Liver (tissue), 9 donors: ENCODE measurements around the gene SLC6A17. TPM values are rescaled to one million over a fixed set of nuclear protein-coding genes. Genes with fewer than 3 reads are reported as not detected.

Experiments
- DNase-seq: peaks from one replicate; pipeline ENCODE4 v3.0.0-alpha.2; 2017; ENCODE audit warnings: low spot score
- H3K27ac ChIP-seq, 2 donors: one replicate each; pipeline ENCODE4 v1.7.0; 2013; ENCODE audit warnings: inconsistent platforms in 2 of 2, low read length in 2 of 2, control low read depth in 1 of 2, low read depth in 1 of 2, mild to moderate bottlenecking in 1 of 2
- H3K27me3 ChIP-seq, 4 donors: one replicate each; pipeline versions ENCODE4 v1.6.1 to v1.7.0; 2013; ENCODE audit warnings: low read length in 3 of 4, inconsistent platforms in 1 of 4, mild to moderate bottlenecking in 1 of 4, moderate library complexity in 1 of 4; ENCODE audit not compliant: control insufficient read depth in 4 of 4, insufficient read depth in 4 of 4
- H3K36me3 ChIP-seq, 4 donors: one replicate each; pipeline versions ENCODE4 v1.6.1 to v1.7.0; 2013; ENCODE audit warnings: low read length in 3 of 4, mild to moderate bottlenecking in 3 of 4, low read depth in 1 of 4, moderate library complexity in 1 of 4; ENCODE audit not compliant: control insufficient read depth in 4 of 4, insufficient read depth in 3 of 4
- H3K4me1 ChIP-seq, 4 donors: one replicate each; pipeline versions ENCODE4 v1.6.1 to v1.7.0; 2013; ENCODE audit warnings: low read length in 3 of 4, mild to moderate bottlenecking in 3 of 4, moderate library complexity in 1 of 4; ENCODE audit not compliant: control insufficient read depth in 4 of 4, insufficient read depth in 4 of 4
- H3K4me3 ChIP-seq, 3 donors: one replicate each; pipeline versions ENCODE4 v1.6.1 to v1.7.0; 2013; ENCODE audit warnings: low read length in 3 of 3, control low read depth in 1 of 3, low read depth in 1 of 3, mild to moderate bottlenecking in 1 of 3
- H3K9ac ChIP-seq, 2 donors: one replicate each; pipeline ENCODE4 v1.7.0; 2013; ENCODE audit warnings: low read length in 2 of 2, mild to moderate bottlenecking in 2 of 2, moderate library complexity in 2 of 2, control low read depth in 1 of 2, low read depth in 1 of 2
- H3K9me3 ChIP-seq, 4 donors: one replicate each; pipeline versions ENCODE4 v1.6.1 to v1.7.0; 2013; ENCODE audit warnings: low read length in 3 of 4; ENCODE audit not compliant: control insufficient read depth in 4 of 4
- ATF3 ChIP-seq: IDR thresholded peaks from 2 replicates; pipeline ENCODE4 v1.6.1; 2016; ENCODE audit warnings: antibody characterized with exemption
- EGR1 ChIP-seq, 2 donors: IDR thresholded peaks; 2 replicates each; pipeline ENCODE4 v1.6.1; 2016 to 2018; ENCODE audit warnings: antibody characterized with exemption in 2 of 2, low read depth in 2 of 2
- FOXA1 ChIP-seq: IDR thresholded peaks from 2 replicates; pipeline ENCODE4 v1.6.1; 2016; ENCODE audit warnings: antibody characterized with exemption
- FOXA2 ChIP-seq: IDR thresholded peaks from 2 replicates; pipeline ENCODE4 v1.6.1; 2016; ENCODE audit warnings: antibody characterized with exemption
- GABPA ChIP-seq, 2 donors: IDR thresholded peaks in 1 of 2; conservative IDR thresholded peaks in 1 of 2; 2 replicates each; pipeline ENCODE4 v1.6.1; 2016; ENCODE audit warnings: antibody characterized with exemption in 2 of 2, mild to moderate bottlenecking in 1 of 2, moderate library complexity in 1 of 2
- HNF4A ChIP-seq, 2 donors: conservative IDR thresholded peaks; 2 replicates each; pipeline ENCODE4 v1.6.1; 2016; ENCODE audit warnings: antibody characterized with exemption in 2 of 2, mild to moderate bottlenecking in 2 of 2
- HNF4G ChIP-seq: IDR thresholded peaks from 2 replicates; pipeline ENCODE4 v1.6.1; 2016; ENCODE audit warnings: antibody characterized with exemption
- JUND ChIP-seq, 2 donors: IDR thresholded peaks; 2 replicates each; pipeline ENCODE4 v1.6.1; 2016; ENCODE audit warnings: antibody characterized with exemption in 2 of 2
- NR2F2 ChIP-seq: IDR thresholded peaks from 2 replicates; pipeline ENCODE4 v1.6.1; 2016; ENCODE audit warnings: antibody characterized with exemption
- RAD21 ChIP-seq, 2 donors: IDR thresholded peaks; 2 replicates each; pipeline ENCODE4 v1.6.1; 2016; ENCODE audit warnings: antibody characterized with exemption in 2 of 2, mild to moderate bottlenecking in 2 of 2
- RXRA ChIP-seq, 2 donors: IDR thresholded peaks; 2 replicates each; pipeline ENCODE4 v1.6.1; 2017 to 2018; ENCODE audit warnings: antibody characterized with exemption in 2 of 2, mild to moderate bottlenecking in 1 of 2
- SP1 ChIP-seq: IDR thresholded peaks from 2 replicates; pipeline ENCODE4 v1.6.1; 2018; ENCODE audit warnings: antibody characterized with exemption, mild to moderate bottlenecking
- TAF1 ChIP-seq: conservative IDR thresholded peaks from 2 replicates; pipeline ENCODE4 v1.6.1; 2016; ENCODE audit warnings: antibody characterized with exemption, mild to moderate bottlenecking
- YY1 ChIP-seq: IDR thresholded peaks from 2 replicates; pipeline ENCODE4 v1.6.1; 2016; ENCODE audit warnings: antibody characterized with exemption, mild to moderate bottlenecking
- ZBTB33 ChIP-seq: IDR thresholded peaks from 2 replicates; pipeline ENCODE4 v1.6.1; 2016; ENCODE audit warnings: antibody characterized with exemption
- WGBS: extraction: QIAGEN DNeasy Blood & Tissue Kit; methylation state at CpG from one replicate; pipeline ENCODE4 v1.1.7; 2013; 5-methylcytosine and 5-hydroxymethylcytosine counted together
- polyA plus RNA-seq, 2 donors: library from polyadenylated mRNA; stranded (reverse) in 1 of 2; unstranded in 1 of 2; fragments of 200-250 nt in 1 of 2; fragments of >200 nt in 1 of 2; fragmentation: Nextera tagmentation in 1 of 2; extraction: Ambion mirVana in 1 of 2; gene quantifications; one replicate each; pipeline versions ENCODE4 v1.2.1 to v1.2.3, GENCODE V29; 2013 to 2015
- total RNA-seq, 2 donors: library from RNA; depleted of rRNA; stranded (reverse); fragments of >200 nt; gene quantifications; one replicate each; pipeline ENCODE4 v1.2.3, GENCODE V29; 2014
- TF ChIP-seq, protein P1 (sequence below): fragments of 150-350 bp; IDR thresholded peaks from 2 replicates; pipeline ENCODE4 v1.5.1; 2017; ENCODE audit warnings: improper control_type of control experiment, low read depth, low read length; ENCODE audit not compliant: missing input control
- TF ChIP-seq, protein P2 (sequence below): IDR thresholded peaks from 2 replicates; pipeline ENCODE4 v1.6.1; 2016; ENCODE audit warnings: antibody characterized with exemption
- donor health status: healthy.
- donor health status: healthy.
- donor health status: healthy.
- donor health status: healthy.
- donor health status: healthy.

The SLC6A17 gene
- total and polyA plus RNA-seq, 4 donors, result not detected

- Histone ChIP-seq H3K36me3 (no peaks in the 10 kb centered on the region), H3K9me3 (no peaks in the 10 kb centered on the region), H3K4me1 (no peaks in the 10 kb centered on the region), H3K4me3 (no peak overlapping the region), H3K27me3 (peaks cover 0 to 7% (median under 1%) of the 10 kb centered on the region in 4 donors), H3K9ac (no peak overlapping the region), H3K27ac (no peak overlapping the region)
- DNase-seq, result no peak
- 66% methylated on average over 5 of the region's 5 CpGs for WGBS
- TF ChIP-seq ZBTB33 (no peak), JUND (IDR thresholded peaks at IDR 0.05) (no peak), TAF1 (no peak), HNF4G (no peak), ATF3 (no peak), FOXA1 (no peak)
Measured at GRCh38 chr1:110158261-110158660, 8.0 kb downstream of the SLC6A17 start.

GRCh38 chr1:110159168-110159567 is 8.9 kb downstream of the SLC6A17 start:
- H3K27ac ChIP-seq, result no peak overlapping the region
- H3K9me3 ChIP-seq, result no peaks in the 10 kb centered on the region
- no peaks in the 10 kb centered on the region for H3K36me3 ChIP-seq
- H3K27me3 ChIP-seq, result peaks cover 0 to 3% (median 0%) of the 10 kb centered on the region in 4 donors
- H3K4me1 ChIP-seq, result no peaks in the 10 kb centered on the region
- H3K9ac ChIP-seq, result no peak overlapping the region
- H3K4me3 ChIP-seq, result no peak overlapping the region
- 25% methylated on average over 2 of the region's 2 CpGs for WGBS
- TF ChIP-seq FOXA2 (no peak), RAD21 (IDR thresholded peaks at IDR 0.05) (no peak), ATF3 (no peak), NR2F2 (no peak), YY1 (no peak), ZBTB33 (no peak), HNF4G (no peak), TAF1 (no peak)
- DNase-seq, result no peak

DNA sequence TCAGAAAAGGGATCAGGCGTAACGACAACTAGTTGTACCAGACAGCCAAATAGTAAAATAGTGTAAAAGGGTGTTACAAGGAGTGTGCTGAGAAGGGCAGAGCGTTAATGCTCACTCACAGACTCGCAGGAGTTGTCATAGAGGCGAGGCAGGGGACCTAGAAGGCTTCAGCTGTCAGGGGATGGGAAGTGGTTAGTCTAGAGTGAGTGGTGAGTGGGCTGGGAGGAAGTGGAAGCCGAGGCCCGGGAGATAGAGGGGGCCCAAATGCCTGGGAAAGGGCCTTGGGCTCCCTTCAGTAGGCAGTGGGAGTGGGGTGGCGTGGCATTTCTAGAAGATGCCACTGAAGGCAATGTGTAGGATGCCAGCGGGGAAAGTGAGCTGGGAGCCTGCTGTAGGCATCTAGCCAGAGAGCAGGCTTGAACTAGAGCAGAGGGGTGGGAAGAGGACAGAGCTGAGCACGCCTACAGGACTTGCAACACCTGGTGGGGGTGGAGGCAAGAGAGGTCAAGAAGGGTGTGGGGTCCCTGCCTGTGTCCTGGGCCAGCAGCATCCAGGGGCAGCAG is 10.3 kb downstream of the SLC6A17 start:
- Histone ChIP-seq H3K9ac (no peak overlapping the region), H3K27me3 (peaks cover 0 to 3% (median 0%) of the 10 kb centered on the region in 4 donors), H3K27ac (no peak overlapping the region), H3K36me3 (no peaks in the 10 kb centered on the region), H3K4me1 (no peaks in the 10 kb centered on the region), H3K9me3 (no peaks in the 10 kb centered on the region), H3K4me3 (no peak overlapping the region)
- WGBS, result 63% methylated on average over 10 of the region's 10 CpGs
- DNase-seq, result no peak
- TF ChIP-seq, protein P1, sequence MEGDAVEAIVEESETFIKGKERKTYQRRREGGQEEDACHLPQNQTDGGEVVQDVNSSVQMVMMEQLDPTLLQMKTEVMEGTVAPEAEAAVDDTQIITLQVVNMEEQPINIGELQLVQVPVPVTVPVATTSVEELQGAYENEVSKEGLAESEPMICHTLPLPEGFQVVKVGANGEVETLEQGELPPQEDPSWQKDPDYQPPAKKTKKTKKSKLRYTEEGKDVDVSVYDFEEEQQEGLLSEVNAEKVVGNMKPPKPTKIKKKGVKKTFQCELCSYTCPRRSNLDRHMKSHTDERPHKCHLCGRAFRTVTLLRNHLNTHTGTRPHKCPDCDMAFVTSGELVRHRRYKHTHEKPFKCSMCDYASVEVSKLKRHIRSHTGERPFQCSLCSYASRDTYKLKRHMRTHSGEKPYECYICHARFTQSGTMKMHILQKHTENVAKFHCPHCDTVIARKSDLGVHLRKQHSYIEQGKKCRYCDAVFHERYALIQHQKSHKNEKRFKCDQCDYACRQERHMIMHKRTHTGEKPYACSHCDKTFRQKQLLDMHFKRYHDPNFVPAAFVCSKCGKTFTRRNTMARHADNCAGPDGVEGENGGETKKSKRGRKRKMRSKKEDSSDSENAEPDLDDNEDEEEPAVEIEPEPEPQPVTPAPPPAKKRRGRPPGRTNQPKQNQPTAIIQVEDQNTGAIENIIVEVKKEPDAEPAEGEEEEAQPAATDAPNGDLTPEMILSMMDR, result no peak
- TF ChIP-seq ATF3, result no peak
- TF ChIP-seq EGR1 (IDR thresholded peaks at IDR 0.05; ENCODE audit: low read depth in 2 of 2), result no peak
- no peak for TF ChIP-seq FOXA2
- TF ChIP-seq FOXA1, result no peak
- no peak for TF ChIP-seq HNF4A (conservative IDR thresholded peaks at IDR 0.05)
- TF ChIP-seq, protein P2, sequence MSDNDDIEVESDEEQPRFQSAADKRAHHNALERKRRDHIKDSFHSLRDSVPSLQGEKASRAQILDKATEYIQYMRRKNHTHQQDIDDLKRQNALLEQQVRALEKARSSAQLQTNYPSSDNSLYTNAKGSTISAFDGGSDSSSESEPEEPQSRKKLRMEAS, result no peak
- no peak for TF ChIP-seq YY1
- TF ChIP-seq HNF4G, result no peak
- TF ChIP-seq SP1, result no peak
- no peak for TF ChIP-seq ZBTB33
- TF ChIP-seq JUND (IDR thresholded peaks at IDR 0.05), result no peak
- TF ChIP-seq GABPA (IDR thresholded peaks at IDR 0.05 in 1 of 2, conservative IDR thresholded peaks at IDR 0.05 in 1 of 2), result no peak
- no peak for TF ChIP-seq TAF1
- TF ChIP-seq NR2F2, result no peak
- no peak for TF ChIP-seq RXRA (IDR thresholded peaks at IDR 0.05)
